Heart left ventricle (tissue), 13 donors: ENCODE data around the gene PDE9A.

Experiments
- POLR2A ChIP-seq, 2 donors: fragments of 450-650 bp; IDR thresholded peaks; one replicate each; pipeline ENCODE4 v1.6.1; 2017; ENCODE audit warnings: antibody characterized with exemption in 2 of 2, mild to moderate bottlenecking in 2 of 2, moderate library complexity in 2 of 2
- TF ChIP-seq, protein P1 (sequence below), 12 donors: fragments of 200-600 bp; sonication (generic) in 4 of 12; IDR thresholded peaks; one replicate each; pipeline versions ENCODE4 v1.5.0 to v1.8.0; 2018 to 2022; ENCODE audit warnings: antibody characterized with exemption in 12 of 12, mild to moderate bottlenecking in 5 of 12
- donor health status: ischemic (EF 13 %, LVEDD 7.1; RV severe dilation, severe dysfunction).
- donor health status: DM: no; HTN: yes; CAD: no.
- donor health status: DM: no; HTN: no; CAD: no.
- donor health status: ischemic (EF 25% LVEDD 6.9; RV normal size, moderate dysfunction).
- donor health status: ischemic (EF 25% LVEDD 5.7; RV mildly dilated, moderate dysfunction).
- donor health status: ischemic (EF 35%, LVEDD 5.7; RV mildly dilated, moderate dysfunction).
- donor health status: nonischemic (EF 11% LVEDD 7.7; RV severe dilation, severe dysfunction).
- donor health status: DM: yes; HTN: yes; CAD: no.
- donor health status: PGD.
- donor health status: ischemic (EF 29% LVEDD 5.4; RV normal size, mild dysfunction).
- donor health status: nonischemic (EF 23%, LVEDD 6.1; RV moderate dilation, normal function).

- TF ChIP-seq, protein P1, sequence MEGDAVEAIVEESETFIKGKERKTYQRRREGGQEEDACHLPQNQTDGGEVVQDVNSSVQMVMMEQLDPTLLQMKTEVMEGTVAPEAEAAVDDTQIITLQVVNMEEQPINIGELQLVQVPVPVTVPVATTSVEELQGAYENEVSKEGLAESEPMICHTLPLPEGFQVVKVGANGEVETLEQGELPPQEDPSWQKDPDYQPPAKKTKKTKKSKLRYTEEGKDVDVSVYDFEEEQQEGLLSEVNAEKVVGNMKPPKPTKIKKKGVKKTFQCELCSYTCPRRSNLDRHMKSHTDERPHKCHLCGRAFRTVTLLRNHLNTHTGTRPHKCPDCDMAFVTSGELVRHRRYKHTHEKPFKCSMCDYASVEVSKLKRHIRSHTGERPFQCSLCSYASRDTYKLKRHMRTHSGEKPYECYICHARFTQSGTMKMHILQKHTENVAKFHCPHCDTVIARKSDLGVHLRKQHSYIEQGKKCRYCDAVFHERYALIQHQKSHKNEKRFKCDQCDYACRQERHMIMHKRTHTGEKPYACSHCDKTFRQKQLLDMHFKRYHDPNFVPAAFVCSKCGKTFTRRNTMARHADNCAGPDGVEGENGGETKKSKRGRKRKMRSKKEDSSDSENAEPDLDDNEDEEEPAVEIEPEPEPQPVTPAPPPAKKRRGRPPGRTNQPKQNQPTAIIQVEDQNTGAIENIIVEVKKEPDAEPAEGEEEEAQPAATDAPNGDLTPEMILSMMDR (IDR thresholded peaks at IDR 0.05) = no peak
- no peak for TF ChIP-seq POLR2A (IDR thresholded peaks at IDR 0.05)
Observed at GRCh38 chr21:42698733-42699132, 45.3 kb downstream of the PDE9A start.
